Measurements from ENCODE around the gene ZFYVE28.

ZFYVE28 gene

DNA sequence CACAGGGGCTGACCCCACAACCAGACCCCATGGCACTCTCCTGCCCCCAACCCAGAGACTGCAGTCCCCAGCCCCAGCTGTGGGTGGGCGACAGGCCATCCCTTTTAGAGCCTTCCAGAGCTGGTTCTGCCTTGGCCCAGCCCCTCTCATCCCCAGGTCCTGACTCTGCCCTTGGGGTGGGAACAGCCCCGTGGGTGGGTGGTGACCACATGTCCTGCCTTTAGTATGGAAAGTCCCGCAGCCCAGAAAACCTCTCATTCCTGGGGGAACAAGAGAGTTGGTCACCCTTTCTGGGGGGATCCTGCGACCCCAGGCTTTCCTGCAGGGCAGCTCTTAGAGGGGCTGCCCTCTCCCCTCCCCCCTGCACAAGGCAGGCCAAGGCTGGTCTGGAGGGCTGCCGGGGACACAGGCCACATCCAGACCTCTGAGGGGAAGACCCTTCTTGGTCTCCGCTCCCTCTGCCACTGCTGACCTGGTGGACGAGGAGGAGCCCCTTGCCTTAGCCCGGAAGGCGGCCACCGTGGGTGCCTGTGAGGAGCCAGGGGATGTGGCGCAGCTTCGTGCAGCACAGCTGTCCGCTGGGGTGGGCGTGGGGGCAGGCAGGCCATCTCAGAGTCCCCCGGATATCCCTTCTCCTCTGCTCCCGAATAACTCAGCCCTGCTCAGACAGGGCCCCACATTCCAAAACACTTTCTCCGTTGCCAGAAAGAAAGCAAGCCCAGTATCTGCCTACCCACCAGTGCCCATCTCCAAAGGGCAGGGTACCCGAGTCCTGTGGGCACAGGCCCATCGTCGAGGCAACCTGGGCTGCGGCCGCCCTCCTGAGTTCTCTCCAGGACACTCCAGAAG, 149.9 kb downstream of the ZFYVE28 start:
- no peak for DNase-seq

DNA sequence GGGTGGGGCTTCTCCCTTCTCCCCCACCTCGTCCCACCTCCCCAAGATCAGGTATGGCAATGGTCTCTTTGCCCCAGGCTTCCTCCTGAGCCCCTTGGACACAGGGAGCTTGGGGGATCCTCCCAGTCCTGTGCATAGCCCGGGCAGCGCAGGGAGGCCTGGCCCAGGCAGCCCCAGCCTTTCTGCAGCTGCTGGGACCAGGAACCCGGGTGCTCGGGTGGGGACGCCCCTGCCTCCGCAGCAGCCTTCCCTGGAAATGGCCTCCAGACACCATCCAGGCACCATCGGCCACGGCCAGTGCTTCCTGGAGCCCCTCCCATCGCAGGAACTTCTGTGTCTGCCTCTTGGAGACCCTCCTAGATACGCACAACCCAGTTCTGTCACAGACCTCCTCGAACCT, 150.6 kb downstream of the ZFYVE28 start:
- DNase-seq: no peak

DNA sequence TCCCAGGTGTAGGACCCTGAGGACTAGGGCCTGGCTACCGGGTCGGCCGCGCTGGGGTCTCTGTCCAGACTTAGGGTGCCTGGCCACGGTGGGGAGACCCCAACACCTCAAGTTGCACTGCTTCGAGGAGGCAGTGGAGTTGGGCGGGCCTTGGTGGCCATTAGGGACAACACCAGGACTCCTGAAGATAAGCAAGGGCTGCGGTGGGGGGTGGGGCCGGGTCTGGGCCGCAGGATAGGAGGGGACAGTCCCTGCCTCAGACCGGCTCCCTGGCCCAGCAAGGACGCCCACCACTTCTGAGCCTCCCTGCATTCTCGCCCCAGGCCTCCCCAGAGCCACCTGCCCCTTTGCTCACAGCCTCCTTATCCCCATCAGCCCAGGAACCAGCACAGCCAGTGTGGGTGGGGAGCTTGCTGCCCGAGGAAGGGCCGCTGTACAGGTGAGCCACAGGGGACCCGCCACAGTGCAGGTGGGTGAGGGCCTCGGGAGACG, 151.1 kb downstream of the ZFYVE28 start:
- no peak for DNase-seq

DNA sequence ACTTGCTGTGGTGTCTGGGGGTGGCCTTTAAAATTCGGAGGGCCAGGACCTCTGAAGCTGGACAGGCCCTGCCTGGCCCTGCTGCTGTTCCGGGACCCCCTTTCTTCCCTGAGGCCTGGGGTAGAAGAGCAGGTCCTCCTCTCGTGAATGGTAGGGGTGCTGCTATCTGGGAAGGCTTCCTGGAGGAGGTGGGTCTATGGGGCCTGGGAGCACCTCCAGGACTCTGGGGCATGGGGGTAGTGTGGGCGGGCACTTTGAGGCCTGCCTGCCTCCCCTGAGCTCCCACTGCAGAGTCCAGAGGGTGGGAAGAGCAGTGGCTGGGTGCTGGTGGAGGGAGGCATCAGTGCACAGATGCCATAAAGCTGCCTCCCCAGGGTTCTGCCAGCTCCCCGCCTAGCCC, 151.6 kb downstream of the ZFYVE28 start:
- no peak for DNase-seq

DNA sequence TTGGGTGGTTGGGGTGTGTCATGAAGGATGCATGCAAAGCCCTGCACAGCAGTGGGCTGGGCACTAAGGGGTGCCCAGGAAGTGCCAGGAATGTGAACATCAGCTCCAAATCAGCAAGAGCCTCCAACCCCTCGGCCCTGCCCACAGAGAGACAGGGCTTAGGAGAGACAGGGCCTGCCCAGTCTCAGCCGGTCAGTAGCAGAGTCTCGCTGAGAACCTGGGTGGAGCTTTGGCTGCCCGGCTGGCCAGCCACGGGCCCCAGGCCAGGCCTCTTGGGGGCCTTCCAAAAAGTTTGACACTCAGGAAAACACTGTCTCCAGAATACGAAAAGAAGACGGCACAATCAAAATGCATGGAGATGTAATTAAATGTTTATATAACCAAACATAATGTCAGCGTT, 152.3 kb downstream of the ZFYVE28 start:
- no peak for DNase-seq

DNA sequence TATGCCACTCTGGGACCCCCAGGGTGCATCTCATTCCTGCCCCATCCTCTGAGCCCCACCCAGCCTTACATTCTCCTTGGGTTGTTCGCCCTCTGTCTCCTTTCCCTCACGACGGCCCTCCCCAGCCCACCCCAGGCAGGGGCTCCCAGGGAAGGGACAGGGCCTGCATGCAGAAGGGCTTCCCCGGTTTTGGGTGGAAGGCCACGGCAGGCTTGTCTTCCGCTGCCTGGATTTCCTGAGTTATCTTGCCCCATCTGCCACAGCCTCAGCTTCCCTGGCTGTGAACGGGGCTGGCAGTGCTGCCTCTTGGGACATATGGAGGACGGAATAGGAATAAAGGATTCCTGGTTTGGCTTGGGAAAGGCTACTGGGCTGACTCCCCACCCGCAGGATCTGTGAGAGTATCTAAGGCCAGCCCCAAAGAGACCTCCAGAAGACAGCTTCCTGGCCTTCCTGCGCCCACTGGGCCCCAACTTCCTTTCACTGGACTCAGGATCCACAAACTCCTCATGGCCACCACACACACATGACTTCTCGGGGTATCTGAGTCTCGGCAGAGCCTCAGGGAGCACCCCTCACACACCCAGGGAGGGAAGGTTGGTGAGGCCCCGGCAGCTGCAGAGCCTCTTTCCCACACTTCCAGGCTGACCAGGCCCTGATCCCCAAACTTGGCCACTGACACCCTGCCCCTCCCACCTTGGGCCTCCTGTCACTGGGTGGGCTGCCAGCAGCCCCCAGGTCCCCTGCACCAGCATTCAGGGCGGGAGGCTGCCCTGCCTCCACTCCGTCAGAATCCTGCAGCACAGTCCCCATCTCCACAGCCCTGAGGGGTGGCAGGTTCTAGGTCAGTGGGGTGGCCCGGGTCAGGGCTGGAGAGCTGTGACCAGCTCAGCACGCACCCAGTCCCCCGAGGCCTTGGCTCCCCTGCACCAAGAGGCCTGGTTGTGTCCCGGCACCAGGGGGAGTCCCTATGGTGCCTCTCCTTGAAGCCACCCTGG, 153.0 kb downstream of the ZFYVE28 start:
- DNase-seq: no peak

DNA sequence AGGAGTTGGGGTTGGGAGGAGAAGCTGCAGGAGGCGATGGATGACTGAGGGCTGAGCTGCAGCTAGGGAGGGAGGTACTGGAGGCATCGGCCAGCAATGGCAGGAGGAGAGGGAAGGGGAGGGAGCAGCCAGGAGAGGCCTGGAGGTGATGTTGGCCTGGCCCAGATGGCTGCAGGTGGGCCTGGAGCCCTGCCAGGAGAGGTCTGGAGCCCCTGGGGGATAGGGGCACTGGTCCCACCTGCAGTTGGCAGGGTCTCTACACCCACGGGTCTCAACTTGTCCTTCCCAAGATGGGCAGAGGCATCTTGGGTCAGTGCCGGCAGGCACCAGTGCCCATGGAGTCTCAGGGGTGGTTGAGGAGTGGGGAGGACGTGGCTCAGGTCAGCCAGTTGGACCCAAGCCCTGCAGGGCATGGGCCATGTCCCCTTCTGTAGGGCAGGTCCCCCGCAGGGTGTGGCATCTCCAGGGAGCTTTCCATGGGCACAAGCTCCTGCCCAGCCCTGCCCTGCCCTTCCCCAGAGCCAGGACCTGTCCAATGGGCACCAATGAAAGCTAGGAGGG, 153.9 kb downstream of the ZFYVE28 start:
- no peak for DNase-seq

DNA sequence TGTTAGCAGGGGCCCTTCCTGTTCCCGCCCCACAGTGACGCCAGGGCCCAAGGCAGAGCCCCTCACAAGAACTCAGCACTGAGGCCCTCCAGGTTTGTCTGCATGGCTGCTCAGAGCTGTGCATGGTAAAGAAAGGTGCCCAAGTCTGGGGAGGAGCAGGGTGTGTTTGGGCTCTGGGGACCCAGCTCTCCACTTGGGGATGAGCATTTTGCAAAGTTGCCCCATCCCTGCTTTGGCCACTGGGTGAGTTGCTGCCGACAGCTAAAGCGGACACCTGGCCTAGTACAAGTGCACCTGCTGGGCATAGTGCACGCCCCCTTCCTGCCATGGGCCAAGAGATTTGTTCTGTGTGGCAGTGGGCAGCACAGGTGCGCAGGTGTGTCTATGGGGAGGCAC, 154.5 kb downstream of the ZFYVE28 start:
- peak; percentile 13 for DNase-seq

DNA sequence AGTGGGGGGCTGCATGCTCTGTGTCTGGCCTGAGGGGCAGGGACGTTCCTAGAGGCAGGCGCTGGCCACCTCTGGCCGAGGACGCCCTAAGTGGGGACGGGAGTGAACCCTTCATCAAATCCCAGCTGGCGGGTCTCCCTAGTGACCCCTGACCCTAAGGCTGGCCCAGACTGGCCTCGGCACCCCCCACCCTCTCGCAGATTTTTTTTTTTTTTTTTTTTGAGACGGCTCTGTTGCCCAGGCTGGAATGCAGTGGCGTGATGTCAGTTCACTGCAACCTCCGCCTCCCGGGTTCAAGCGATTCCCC, 155.5 kb downstream of the ZFYVE28 start:
- DNase-seq: no peak

DNA sequence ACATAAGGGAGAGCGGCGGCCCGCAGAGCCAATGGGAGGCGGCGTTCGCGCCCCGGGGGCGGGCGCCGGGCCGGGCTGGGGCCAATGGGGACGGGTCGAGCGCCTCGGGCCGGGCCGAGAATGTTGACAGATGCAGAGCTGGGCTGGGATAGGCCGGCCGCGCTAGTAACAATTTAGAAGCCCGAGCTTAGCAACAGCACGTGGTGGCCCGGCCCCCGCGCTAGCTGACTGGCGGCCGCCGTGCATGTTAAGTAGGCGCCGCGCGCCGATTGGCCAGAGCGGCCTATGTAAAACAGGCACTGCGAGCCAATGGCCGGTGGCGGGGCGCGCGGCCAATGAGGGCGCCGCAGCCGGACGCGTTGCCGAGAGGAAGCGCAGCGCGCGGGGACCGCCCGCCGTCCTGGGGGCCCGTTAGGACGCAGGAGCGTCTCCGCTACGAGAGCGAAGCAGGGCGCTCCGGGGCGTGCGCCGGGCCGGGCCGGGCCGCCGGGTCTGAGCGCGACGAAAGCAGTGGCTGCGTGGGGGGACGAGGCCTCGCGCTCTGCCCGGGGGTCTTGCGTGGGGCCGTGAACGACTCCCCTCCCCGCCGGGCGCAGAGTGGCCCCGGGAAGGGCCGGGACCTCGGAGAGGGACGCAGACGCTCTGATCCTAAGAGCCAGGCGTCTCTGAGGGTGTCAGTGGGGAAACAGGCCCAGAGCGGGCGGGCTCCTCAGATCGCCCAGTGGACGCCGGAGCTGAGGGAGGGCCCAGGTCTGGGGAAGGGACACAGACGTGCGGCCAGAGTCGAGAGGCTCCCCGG, 156.1 kb downstream of the ZFYVE28 start:
- peak; percentile 92 for DNase-seq

DNA sequence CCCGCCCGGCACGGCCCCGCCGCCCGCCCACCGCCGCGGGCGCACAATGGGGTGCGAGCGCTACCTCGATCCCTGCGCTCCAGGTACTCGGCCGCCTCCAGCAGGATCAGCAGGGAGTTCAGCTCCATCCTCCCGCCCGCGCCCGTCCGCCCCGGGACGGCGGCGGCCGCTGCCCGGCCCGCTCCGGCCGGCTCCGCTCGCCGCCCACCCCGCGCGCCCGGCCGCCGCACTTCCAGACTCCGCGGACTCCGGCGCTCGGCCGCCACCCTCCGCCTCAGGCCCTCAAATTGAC, 156.6 kb downstream of the ZFYVE28 start, which contains the start of gene MXD4:
Gene MXD4 (minus strand): TSS at position 257 of the 292 bp plus-strand sequence. CDS start 129 bp downstream, at position 128.
- no peak for DNase-seq

DNA sequence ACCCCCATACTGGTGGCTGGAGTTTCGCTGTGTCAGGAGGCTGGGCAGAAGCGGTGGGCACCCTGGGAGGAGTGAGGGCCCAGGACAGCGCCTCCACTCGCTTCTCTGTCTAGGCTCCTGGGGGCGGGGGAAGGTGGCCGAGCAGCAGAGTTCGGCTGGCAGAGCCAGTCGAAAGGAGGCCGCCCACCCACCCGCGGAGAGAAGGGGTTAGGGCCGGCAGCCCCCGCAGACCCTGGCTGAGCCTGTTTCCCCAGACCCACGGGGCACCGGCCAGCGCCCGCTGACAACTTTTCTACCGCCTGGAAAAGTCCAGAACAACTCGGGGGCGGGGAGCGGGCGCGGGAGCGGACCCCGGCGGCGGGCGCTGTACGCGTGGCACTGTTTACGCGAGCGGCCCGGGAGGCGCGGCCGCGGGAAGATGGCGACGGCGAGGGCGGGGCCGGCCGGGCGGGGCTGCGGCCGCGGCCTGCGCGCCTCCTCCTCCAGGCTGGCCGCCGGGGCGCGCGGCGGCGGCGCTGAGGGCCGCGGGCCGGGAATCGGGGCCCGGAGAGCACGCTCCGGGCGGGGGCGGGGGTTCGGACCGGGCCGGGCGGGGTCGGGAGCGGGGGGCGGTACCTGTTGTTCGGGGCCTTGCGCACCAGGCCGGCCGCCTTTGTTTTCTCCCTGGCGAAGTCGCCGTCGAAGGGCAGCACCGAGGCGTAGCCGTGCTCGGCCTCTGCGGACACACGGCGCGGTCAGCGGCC, 157.2 kb downstream of the ZFYVE28 start:
- no peak for DNase-seq

DNA sequence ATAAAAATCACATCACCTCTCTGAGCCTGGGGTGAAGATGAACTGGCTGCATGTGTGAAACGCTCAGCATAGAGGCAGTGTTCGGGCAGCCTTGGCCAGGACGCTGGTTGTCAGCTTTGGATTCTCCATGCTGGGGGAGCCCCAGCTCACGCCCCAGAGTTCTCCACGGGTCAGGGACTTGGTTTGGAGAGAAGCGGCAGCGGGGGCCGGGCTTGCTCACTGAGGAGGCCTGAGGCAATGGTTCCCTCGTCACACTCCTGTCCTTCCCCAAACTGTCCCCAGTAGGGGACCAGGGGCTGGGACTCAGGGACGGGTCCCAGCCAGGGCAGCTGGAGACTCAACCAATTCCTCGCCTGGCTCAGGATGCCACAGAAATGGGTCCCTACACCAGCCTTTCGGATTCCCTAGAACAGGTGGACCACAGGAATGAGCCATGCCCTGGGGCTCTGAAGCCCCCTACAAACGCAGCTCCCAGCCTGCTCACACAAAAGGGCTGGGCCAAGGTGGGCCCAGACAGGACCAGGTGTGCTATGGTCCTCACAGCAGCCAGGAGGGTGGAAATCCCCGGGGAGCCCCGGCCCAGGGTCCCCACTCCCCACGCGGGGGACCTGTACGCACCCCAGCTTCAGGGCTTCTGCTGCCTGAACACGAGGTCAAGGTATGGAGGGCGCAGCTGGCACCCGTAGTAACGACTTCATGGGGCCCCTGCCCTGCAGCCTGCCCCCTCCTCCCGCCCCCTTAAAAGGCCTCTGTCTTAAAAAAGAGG, 157.9 kb downstream of the ZFYVE28 start:
- DNase-seq: no peak

DNA sequence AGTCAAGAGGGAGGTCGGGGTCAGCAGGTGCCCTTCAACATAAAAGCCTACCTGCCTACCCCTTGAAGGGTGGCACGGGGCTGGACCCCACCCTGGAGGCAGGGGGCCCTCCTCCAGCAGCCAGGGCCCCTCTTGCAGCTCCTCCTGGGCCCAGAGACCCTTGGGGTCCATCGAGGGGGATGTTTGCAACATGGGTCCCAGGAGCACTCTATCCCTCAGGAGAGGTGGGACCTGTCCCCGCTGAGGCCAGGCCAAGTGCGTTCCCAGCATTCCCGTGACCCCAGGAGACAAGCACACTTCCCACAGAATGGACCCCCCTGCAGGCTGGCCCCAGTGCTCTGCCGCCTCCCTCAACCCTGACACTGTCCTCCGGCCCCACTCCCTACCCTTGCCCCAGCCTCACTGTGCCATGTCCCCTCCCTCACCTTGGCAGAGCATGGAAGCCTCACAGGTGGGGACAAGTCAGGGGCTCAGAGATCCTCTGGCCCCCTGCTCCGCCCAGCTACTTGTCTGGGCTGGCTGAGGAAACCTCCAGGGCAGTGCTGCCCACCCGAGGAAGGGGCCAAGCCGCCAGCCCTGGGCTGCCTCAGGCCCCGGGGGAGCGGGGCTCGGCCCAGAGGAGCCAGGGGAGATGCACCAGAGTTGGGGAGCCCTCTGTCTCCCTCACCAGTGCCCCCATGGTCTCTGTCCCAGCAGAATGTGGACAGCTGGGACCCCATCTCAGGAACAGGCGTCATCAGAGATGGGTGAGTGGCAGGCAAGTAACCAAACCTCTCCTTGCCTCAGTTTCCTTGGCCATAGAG, 158.7 kb downstream of the ZFYVE28 start:
- DNase-seq: no peak

DNA sequence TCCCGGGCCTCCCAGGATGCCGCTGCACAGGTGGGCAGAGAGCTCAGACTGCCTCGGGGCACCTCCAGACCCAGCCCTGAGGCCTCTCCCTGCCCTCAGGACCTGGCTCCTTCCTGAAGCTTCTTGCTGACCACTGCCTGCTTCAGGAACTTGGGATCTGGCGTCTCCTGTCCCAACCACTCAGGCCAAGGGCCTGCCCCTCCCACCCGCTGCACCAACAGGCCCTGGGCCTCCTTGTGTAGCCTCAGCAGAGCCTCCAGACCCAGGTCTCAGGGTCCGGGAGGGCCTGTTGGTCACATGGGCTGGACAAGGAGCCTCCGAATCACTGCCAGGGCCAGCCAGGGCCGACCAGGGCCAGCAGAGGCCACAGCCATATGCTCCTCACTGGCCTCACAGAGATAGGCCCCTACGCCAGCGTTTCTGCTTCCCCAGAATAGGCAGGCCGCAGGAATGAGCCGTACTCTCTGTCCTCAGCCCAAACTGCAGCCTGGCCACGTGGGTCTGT, 159.4 kb downstream of the ZFYVE28 start:
- no peak for DNase-seq

DNA sequence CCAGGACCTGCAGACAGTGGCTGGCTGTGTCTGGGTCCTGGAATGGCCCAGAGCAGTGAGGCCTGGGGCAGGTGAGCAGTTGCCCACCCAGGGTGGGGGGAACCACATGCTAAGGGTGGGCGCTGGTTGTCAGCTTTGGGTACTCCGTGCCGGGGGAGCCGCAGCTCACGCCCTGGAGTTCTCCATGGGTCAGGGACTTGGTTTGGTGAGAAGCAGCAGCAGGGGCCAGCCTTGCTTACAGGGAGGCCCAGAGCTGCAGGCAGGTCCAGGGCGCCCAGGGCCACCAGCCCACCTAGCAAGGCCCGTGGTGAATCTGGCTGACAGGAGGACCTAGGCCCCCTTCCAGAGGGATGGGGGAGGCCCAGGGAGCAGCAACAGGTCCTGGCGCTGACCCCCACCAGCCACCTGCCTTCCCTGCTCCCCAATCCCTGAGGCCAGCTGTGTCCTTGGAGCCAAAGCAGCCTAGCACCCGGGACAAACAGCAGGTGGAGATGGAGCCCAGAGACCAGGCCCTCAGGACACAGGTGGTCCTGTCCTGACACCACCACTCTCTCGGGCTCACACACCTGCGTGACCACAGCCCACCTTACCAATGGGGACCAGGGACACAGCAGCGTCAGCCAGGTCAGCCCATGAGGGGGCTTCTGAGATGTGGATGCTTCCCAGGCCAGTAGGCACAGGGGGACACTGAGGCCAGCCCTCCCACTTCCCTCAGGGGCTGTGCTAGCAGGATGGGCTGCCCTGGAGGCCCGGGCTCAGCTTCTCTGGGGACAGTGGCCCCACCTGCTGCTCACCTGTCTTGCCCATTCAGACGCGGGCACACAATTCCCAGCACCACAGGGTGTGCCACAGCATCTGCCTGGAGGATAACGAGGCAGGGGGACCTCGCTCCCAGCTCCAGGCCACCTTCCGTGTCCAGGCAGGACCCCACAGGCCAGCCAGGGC, 160.1 kb downstream of the ZFYVE28 start:
- DNase-seq: no peak

DNA sequence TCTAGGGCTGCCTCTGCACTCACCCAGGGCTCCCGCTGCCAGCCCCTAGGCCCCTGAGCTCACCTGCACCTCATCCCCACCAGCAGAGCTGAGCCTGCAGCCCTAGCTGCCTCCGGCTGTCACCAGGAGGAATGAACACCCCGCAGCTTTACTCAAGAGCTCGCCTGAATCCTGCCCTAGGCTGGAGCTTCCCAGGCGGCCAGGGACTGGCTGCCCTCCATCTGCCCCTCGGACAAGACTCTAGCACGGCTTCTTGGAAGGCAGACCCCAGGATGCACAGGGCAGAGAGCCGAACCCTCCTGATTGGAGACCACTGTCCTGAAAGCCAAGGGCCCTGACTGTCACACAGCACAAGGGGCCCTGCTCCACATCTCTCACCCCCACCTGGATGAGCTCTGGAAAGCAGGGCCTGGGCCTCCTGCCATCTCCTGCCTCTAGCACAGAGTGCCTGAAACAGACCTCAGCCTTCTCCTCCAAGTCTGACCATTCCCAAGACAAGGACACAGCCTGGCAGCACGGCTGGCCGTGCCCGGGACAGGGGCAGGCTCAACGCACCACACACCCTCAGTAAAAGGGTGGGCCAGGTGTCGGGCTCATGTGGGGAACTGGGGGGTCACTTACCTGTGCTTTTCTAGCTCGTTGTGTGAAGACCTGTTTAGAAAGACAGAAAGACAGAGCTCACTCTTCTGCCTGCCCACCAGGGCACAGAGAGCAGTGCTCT, 160.9 kb downstream of the ZFYVE28 start:
- DNase-seq: no peak

DNA sequence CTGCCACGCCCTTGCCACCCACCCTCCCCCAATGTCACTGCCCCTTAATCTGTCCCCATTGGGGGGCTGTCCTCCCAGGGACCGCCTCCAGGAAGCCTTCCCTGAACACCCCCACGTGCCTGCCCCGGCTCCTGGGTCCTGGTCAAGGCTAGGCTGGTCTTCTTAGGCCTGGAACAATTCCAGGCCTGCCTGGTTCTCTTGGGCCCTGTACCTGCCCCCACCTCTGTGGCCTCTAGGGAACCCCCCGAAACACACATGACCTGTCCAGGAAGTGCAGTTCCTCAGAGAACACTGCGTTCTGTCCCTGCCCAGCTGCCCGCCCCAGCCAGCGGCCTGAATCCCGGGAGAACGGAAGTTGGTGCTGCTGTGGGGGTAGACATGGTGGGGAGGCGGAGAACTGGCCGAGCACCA, 161.7 kb downstream of the ZFYVE28 start:
- DNase-seq: no peak
